Cardiac muscle cell (in vitro differentiated cells and primary cell): Measurements from ENCODE around the gene PDRG1. TPM values are rescaled to one million over a fixed set of nuclear protein-coding genes. Genes with fewer than 3 reads are reported as not detected.
"Not testable (repeated sequence)": the region's sequence is repeated elsewhere in the genome, so short reads cannot be mapped to it uniquely, and the experiment has no call there.

ENCODE experiments used
- DNase-seq, 2 donors: peaks; one replicate each; pipeline versions ENCODE4 v3.0.0 to v3.0.0-alpha.2; 2010 to 2017; ENCODE audit warnings: low read depth in 1 of 2, low spot score in 1 of 2
- H3K27ac ChIP-seq: fragments of 200-600 bp; sonication (generic); 2 replicates; pipeline ENCODE4 v1.5.1; 2016
- H3K27me3 ChIP-seq: fragments of 200-600 bp; sonication (generic); 2 replicates; pipeline ENCODE4 v1.6.0; 2016; ENCODE audit warnings: control low read depth
- H3K36me3 ChIP-seq: fragments of 200-600 bp; sonication (generic); 2 replicates; pipeline ENCODE4 v1.5.1; 2016; ENCODE audit warnings: control low read depth
- H3K4me1 ChIP-seq: fragments of 200-600 bp; sonication (generic); 2 replicates; pipeline ENCODE4 v1.8.1; 2017; ENCODE audit warnings: low read depth, mild to moderate bottlenecking, mixed run types
- H3K4me3 ChIP-seq: fragments of 200-600 bp; sonication (generic); 2 replicates; pipeline ENCODE4 v1.5.1; 2016; ENCODE audit warnings: mild to moderate bottlenecking
- H3K9me3 ChIP-seq: fragments of 200-600 bp; sonication (generic); 2 replicates; pipeline ENCODE4 v1.5.1; 2017; ENCODE audit warnings: low read depth, mild to moderate bottlenecking, control low read depth
- polyA plus RNA-seq: library from polyadenylated mRNA; unstranded; fragments of >200 nt; fragmentation: Nextera tagmentation; extraction: Ambion mirVana; gene quantifications from 2 replicates; pipeline ENCODE4 v1.2.1, GENCODE V29; 2016
- total RNA-seq: library from RNA; depleted of rRNA; stranded (reverse); fragments of >200 nt; gene quantifications from 2 replicates; pipeline ENCODE4 v1.2.3, GENCODE V29; 2016
- TF ChIP-seq, protein P1 (sequence below): IDR thresholded peaks from 2 replicates; pipeline ENCODE4 v1.5.1; 2012; ENCODE audit warnings: low read depth, mild to moderate bottlenecking, low read length

The PDRG1 gene
- total and polyA plus RNA-seq, 2 experiments from 2014 or later = 14.4 to 38.6 TPM

DNA sequence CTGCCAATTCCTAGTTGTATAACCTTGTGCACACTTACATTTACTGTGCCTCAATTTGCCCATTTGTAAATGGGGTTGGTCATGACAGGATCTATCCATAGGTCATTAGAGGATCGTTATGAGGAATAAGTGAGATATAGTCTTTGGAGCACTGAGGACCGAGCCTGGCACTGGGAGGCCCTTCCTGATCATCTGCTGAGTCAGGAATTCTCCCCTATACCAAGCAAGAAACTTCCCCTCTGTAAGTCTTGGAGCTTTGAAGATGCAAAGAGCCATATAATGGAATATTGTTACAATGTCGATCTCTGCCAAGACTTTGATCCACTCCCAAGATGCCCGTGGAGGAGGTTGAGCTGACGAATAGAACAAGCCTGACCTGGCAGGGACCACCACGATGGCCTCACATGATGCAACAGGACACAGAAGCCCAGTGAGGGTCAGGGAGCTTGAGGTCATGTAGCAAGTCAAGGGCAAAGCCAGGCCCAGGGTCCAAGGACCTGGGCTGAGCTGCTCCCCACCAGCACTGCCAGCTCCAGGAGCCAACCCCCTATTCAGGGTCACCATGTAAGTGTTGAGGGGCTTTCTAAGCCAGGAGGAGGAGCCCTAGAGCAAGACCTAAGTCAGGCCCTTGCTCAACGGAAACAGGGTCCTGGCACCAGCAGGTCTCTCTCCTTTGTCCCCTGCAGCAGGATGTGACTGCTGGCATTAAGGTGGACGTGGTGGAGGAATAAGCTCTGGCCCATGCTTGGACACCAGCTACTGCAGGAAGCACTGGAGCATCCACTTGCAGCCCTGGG, 16.7 kb downstream of the PDRG1 start:
- peak in 1 of 2 donors; percentile 30 for DNase-seq
- Histone ChIP-seq H3K27ac (no peak overlapping the region), H3K9me3 (no peaks in the 10 kb centered on the region), H3K36me3 (no peaks in the 10 kb centered on the region), H3K4me3 (no peak overlapping the region), H3K4me1 (no peaks in the 10 kb centered on the region), H3K27me3 (no peaks in the 10 kb centered on the region)
- TF ChIP-seq, protein P1, sequence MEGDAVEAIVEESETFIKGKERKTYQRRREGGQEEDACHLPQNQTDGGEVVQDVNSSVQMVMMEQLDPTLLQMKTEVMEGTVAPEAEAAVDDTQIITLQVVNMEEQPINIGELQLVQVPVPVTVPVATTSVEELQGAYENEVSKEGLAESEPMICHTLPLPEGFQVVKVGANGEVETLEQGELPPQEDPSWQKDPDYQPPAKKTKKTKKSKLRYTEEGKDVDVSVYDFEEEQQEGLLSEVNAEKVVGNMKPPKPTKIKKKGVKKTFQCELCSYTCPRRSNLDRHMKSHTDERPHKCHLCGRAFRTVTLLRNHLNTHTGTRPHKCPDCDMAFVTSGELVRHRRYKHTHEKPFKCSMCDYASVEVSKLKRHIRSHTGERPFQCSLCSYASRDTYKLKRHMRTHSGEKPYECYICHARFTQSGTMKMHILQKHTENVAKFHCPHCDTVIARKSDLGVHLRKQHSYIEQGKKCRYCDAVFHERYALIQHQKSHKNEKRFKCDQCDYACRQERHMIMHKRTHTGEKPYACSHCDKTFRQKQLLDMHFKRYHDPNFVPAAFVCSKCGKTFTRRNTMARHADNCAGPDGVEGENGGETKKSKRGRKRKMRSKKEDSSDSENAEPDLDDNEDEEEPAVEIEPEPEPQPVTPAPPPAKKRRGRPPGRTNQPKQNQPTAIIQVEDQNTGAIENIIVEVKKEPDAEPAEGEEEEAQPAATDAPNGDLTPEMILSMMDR = no peak

DNA sequence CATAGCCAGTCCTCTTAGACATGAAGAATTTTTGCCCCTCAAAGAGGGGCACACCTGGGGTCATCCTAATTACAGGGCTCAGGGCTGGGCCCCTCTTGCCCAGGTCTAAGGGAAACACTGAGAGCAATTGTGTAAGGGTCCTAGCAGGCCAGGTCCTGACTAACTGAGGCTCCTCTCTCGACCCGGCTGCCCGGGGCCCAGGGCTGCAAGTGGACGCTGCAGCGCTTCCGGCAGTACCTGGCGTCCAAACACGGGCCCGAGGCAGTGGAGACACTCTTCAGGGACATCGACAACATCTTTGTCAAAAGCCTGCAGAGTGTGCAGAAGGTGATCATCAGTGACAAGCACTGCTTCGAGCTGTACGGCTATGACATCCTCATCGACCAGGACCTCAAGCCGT, 17.4 kb downstream of the PDRG1 start:
- Histone ChIP-seq H3K4me1 (no peaks in the 10 kb centered on the region), H3K9me3 (no peaks in the 10 kb centered on the region)
- TF ChIP-seq, protein P1 = no peak

DNA sequence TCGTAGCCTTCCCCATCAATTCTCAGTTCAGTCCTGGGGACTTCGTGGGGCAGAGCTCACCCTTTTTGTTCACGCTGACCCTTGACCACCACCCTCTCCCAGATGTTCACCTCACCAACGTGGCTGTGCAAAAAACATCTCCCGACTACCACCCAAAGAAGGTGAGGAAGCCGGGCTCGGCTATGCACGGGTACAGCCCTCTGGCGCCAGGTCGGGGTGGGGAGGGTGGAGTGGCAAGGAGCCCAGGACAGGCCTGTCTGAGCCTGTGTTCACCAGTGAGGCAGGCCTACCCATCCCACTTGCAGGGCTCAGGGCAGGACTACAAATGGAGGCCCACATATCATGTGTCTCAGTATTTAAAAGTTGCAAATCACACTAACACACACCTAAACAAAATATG, 18.1 kb downstream of the PDRG1 start:
- Histone ChIP-seq H3K4me1 (no peaks in the 10 kb centered on the region), H3K4me3 (no peak overlapping the region), H3K27me3 (no peaks in the 10 kb centered on the region), H3K9me3 (no peaks in the 10 kb centered on the region), H3K36me3 (no peaks in the 10 kb centered on the region), H3K27ac (no peak overlapping the region)
- no peak for DNase-seq
- TF ChIP-seq, protein P1 = no peak

More for the DNA sequence above, 17.4 kb downstream of the PDRG1 start:
- Histone ChIP-seq H3K36me3 (no peaks in the 10 kb centered on the region), H3K27ac (no peak overlapping the region), H3K4me3 (no peak overlapping the region), H3K27me3 (no peaks in the 10 kb centered on the region)
- no peak for DNase-seq

DNA sequence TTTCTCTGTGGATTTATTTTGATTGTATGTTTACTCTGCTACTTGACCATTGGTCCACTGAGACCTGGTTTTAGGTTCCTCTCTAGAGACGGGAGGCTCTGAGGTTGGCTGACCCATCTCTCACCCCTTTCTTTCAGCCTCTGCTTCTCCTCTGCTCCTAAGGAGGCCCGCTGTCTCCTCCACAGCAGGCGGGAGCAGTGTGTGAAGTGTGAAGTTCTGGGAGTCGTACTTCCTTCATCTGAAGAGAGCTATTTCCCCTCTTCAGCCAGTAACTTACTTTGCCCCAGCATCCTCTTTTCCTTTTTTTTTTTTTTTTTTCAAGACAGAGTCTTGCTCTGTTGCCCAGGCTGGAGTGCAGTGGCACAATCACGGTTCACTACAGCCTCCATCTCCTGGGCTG, 21.1 kb downstream of the PDRG1 start:
- DNase-seq = no peak
- Histone ChIP-seq H3K27ac (no peak overlapping the region), H3K4me1 (no peaks in the 10 kb centered on the region), H3K9me3 (no peaks in the 10 kb centered on the region), H3K4me3 (no peak overlapping the region), H3K36me3 (no peaks in the 10 kb centered on the region), H3K27me3 (no peaks in the 10 kb centered on the region)
- TF ChIP-seq, protein P1 = no peak

DNA sequence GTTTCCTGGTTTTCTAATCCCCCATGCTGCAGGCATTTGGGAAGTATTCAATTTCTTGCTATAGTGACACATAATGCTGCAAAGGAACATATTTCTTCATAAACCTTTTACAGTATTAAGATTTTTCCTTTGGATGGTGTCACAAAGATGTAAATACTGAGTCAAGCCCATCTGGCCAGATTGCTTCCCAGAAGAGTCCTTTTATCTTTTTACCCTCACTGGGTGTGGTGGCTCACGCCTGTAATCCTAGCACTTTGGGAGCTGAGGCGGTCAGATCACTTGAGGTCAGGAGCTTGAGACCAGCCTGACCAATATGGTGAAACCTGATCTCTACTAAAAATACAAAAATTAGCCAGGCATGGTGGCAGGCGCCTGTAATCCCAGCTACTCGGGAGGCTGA, 22.2 kb downstream of the PDRG1 start:
- not testable (repeated sequence) for H3K4me3 ChIP-seq, H3K27me3 ChIP-seq, DNase-seq, H3K27ac ChIP-seq, H3K36me3 ChIP-seq, H3K4me1 ChIP-seq, H3K9me3 ChIP-seq

DNA sequence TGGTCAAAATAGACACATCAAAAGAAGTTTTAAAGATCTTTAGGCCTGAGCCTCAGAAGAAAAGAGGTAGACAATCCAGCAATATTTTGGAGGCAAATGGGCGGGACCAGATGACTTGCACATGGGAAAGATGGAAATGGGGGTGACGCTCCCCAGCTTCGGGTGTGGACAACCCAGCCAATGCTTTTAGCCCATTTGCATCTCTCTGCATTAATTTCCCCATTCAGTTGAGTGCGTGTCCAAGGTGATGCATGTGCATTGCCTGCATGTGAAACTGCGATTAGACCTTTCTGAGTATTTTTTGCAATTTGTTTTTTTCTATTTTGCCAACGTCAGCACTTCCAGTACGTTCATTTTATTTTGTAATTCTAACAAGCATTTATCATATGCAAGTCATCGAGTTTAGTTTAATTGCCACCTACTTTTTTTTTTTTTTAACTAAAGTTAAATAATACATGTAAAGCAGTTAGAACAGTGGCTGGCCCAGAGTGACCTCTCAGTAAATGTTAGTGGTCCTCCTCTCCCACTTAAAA, 24.2 kb downstream of the PDRG1 start:
- no peak for DNase-seq
- no peaks in the 10 kb centered on the region for H3K36me3 ChIP-seq
- H3K4me3 ChIP-seq = no peak overlapping the region
- no peaks in the 10 kb centered on the region for H3K9me3 ChIP-seq
- no peaks in the 10 kb centered on the region for H3K4me1 ChIP-seq
- no peaks in the 10 kb centered on the region for H3K27me3 ChIP-seq
- no peak overlapping the region for H3K27ac ChIP-seq
- TF ChIP-seq, protein P1 = no peak
